HTR-8/SVneo (cell line): ENCODE results near the gene TMEM156.

Source experiments
- DNase-seq: peaks from one replicate; pipeline ENCODE4 v3.0.0; 2011; ENCODE audit warnings: low spot score, mixed read lengths; ENCODE audit not compliant: insufficient read length
- FAIRE-seq: peaks from 2 replicates; lab custom pipeline; 2011; peaks lifted over from hg19 to GRCh38; lab: Jason Lieb, UNC

The TMEM156 gene

GRCh38 chr4:39032218-39033085 is at the start of gene TMEM156:
Gene TMEM156, minus strand, starts transcription at chr4:39032409. Its CDS starts 96 bp downstream, at chr4:39032313.
- DNase-seq (no peak), FAIRE-seq (no peak)

- no peak for FAIRE-seq
- DNase-seq = no peak
Observed at GRCh38 chr4:39078829-39079228, 46.6 kb upstream of the TMEM156 start.

GRCh38 chr4:39068907-39069306 is 36.7 kb upstream of the TMEM156 start:
- FAIRE-seq (no peak), DNase-seq (no peak)

- FAIRE-seq (no peak), DNase-seq (no peak)
Observed at GRCh38 chr4:39067451-39067850, 35.2 kb upstream of the TMEM156 start.

- DNase-seq = no peak
- no peak for FAIRE-seq
Observed at GRCh38 chr4:39067031-39067430, 34.8 kb upstream of the TMEM156 start.

- DNase-seq = no peak
Observed at GRCh38 chr4:39066371-39066770, 34.2 kb upstream of the TMEM156 start.

GRCh38 chr4:39063430-39063829 is 31.2 kb upstream of the TMEM156 start:
- no peak for FAIRE-seq
- no peak for DNase-seq

More at GRCh38 chr4:39066371-39066770, 34.2 kb upstream of the TMEM156 start:
- FAIRE-seq = no peak

- FAIRE-seq (no peak), DNase-seq (no peak)
Observed at GRCh38 chr4:39062770-39063097, 30.5 kb upstream of the TMEM156 start.

- DNase-seq (no peak), FAIRE-seq (no peak)
Observed at GRCh38 chr4:39062094-39062769, 30.0 kb upstream of the TMEM156 start, which contains the start of gene KLHL5. Gene KLHL5, plus strand, starts transcription at chr4:39062232. Its CDS starts 421 bp downstream, at chr4:39062653.

GRCh38 chr4:39061457-39061856 is 29.2 kb upstream of the TMEM156 start:
- FAIRE-seq = no peak
- DNase-seq = no peak

GRCh38 chr4:39056023-39056422 is 23.8 kb upstream of the TMEM156 start:
- no peak for DNase-seq
- no peak for FAIRE-seq

GRCh38 chr4:39054497-39054896 is 22.3 kb upstream of the TMEM156 start:
- FAIRE-seq = no peak
- no peak for DNase-seq

- DNase-seq (no peak), FAIRE-seq (no peak)
Observed at GRCh38 chr4:39053983-39054382, 21.8 kb upstream of the TMEM156 start.

GRCh38 chr4:39051492-39051891 is 19.3 kb upstream of the TMEM156 start:
- DNase-seq (no peak), FAIRE-seq (no peak)

GRCh38 chr4:39050590-39050989 is 18.4 kb upstream of the TMEM156 start:
- FAIRE-seq (no peak), DNase-seq (no peak)

GRCh38 chr4:39048311-39048710 is 16.1 kb upstream of the TMEM156 start:
- FAIRE-seq (no peak), DNase-seq (no peak)

- DNase-seq (no peak), FAIRE-seq (no peak)
Observed at GRCh38 chr4:39047681-39048080, 15.5 kb upstream of the TMEM156 start.

- DNase-seq (no peak), FAIRE-seq (no peak)
Observed at GRCh38 chr4:39046249-39046648, 14.0 kb upstream of the TMEM156 start.

- FAIRE-seq (no peak), DNase-seq (no peak)
Observed at GRCh38 chr4:39045827-39046221, 13.6 kb upstream of the TMEM156 start.

- FAIRE-seq (no peak), DNase-seq (no peak)
Observed at GRCh38 chr4:39044956-39045826, 13.0 kb upstream of the TMEM156 start.
